H1 (cell line): Measurements from ENCODE around the gene TSPOAP1. TPM values are rescaled to one million over a fixed set of nuclear protein-coding genes. Genes with fewer than 3 reads are reported as not detected.

ENCODE experiments used
- ATF2 ChIP-seq: IDR thresholded peaks from 2 replicates; pipeline ENCODE4 v1.6.1; 2012; ENCODE audit warnings: low read length, inconsistent platforms
- CHD7 ChIP-seq: fragments of 300-600 bp; sonication (generic); IDR thresholded peaks from 2 replicates; pipeline ENCODE4 v1.7.1; 2012; ENCODE audit warnings: low read length, moderate library complexity, mild to moderate bottlenecking, inconsistent platforms; ENCODE audit not compliant: insufficient replicate concordance
- polyA plus RNA-seq, 7 experiments: library from polyadenylated mRNA; depleted of rRNA in 3 of 7; stranded (reverse) in 5 of 7; unstranded in 2 of 7; fragments of >200 nt in 5 of 7; fragments of 200-250 nt in 2 of 7; gene quantifications; 1 replicate in 5 of 7; 2 replicates in 1 of 7; 4 replicates in 1 of 7; pipeline versions ENCODE4 v1.2.1 to v1.2.3, GENCODE V29; 2011 to 2013; ENCODE audit warnings: missing spikeins in 2 of 7, mixed read lengths in 2 of 7
- total RNA-seq: library from RNA; stranded (reverse); fragmentation: NEBNext Ultra II Directional; extraction: Animal tissue kit (Norgen Biotek cat#: 25700); gene quantifications from 2 replicates; pipeline ENCODE4 v1.2.1, GENCODE V29; 2021

Gene TSPOAP1
- total and polyA plus RNA-seq, 2 of the 8 experiments (the other 6 are each of a cell fraction or from before 2014, with no cell fraction given), result 7.6 to 9.2 TPM

GRCh38 chr17:58273453-58274104, 55.0 kb downstream of the TSPOAP1 start (continued):
- no peak for TF ChIP-seq CHD7
- no peak for TF ChIP-seq ATF2
